ENCODE data around the gene LHFPL6.

LHFPL6 gene

GRCh38 chr13:39550931-39551330, 52.1 kb downstream of the LHFPL6 start:
- no peak for DNase-seq

DNA sequence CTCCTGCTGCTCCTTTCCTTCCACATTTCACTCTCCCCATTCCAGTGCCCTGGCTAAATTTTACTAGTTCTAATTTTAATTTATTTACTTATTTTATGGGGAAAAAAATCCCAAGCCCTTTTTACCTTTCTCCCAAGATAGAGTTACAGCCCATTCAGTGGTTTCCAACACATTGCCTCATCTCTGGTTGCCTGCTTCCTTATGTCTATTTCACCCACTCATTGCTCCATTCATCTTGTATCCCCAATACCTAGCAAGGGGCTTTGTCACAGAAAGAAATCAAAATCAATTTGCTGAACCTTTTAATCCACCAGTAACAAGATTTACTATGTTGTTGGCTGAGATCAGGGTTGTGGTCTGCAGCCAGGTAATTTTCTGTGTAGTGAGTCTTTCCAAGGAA, 55.9 kb downstream of the LHFPL6 start:
- DNase-seq: no peak

DNA sequence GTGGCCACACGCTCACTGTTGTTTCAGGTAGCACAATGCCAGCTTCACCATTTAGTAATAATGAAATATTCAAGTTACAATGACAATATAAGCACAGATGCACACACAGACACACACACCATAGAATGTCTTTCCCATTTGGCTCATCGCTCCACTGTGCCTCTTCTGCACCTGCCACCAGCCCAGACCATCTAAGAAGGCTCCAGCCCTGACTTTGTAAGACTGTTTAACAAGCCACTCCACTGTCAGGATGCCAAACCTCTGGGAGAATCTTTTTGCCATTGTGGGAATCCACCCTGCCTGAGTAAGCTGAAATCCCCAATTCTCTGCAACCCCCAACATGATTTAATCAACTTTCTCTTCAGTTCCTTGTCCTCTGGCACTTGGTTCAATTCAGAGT, 60.6 kb downstream of the LHFPL6 start:
- no peak for DNase-seq

DNA sequence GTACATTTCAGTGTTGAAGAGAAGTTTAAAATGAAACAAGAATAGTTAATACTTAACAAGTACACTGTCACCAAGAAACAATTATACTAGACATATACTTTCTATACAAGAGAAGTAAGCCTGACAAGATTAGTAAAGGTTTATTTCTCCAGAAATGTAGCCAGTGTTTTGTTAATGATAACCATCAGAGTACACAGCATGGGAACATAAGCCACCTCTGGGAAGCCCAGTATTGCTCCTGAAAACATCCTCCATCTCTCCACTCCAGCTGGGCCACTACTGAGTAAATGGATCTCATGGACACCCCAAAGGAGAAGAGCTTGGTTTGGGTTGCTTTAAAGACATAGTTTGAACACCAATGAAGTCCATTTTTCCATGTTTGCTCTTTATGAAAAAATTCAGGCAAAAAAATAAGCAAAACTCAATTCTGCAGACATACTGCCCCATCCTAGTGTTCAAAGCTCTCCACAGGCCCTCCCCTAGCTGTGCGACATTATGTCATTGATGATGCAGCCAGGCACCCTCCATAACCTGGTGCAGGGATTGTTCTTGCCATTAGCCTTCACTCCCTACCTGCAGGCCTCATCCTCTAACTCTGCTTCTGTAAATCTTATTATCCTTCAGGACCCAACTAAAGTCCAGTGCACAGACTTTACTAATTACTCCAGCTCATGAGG, 61.9 kb downstream of the LHFPL6 start:
- DNase-seq: no peak

DNA sequence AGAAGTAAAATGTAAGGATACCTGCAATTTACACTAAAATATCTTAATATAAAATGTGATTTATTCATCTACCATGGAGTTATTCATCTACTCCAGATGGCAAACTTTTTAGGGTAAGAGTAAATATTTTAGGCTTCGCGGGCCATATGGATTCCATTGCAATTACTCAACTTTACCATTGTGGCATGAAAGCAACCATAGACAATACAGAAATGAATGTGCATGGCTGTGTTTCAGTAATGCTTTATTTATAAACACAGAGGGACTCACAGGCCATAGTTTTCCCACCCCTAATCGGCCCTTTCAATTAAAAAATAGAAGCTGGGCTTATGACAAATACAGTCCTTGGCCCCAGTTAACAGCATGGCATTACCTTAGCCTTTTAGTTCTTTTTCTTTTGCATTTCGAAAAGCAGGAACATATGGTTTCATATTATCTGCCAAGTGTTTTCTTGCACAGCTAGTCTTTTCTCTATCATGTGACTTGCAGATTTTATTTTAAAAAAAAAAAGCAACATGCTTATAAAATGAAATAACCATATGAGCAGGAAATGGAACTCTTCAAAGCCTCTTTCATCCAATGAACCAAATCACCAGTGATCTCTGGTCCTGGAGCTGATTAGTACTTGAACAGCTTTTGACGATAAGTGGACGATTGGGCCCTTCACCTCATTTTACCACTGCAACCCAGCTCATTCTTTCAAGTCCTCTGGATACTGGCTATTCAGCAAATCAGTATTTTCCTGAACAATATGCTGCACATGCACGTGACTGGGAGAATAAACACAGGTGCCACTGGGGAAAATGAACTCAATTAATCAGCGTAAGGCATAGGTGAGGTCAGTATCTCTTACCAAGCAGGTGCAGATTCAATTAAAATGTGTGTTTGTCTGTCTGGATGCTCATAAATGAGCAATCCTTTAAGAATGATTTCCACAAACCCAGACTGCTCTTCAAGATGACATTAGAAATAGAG, 63.9 kb downstream of the LHFPL6 start:
- no peak for DNase-seq

GRCh38 chr13:39536906-39537305, 66.1 kb downstream of the LHFPL6 start:
- no peak for DNase-seq

GRCh38 chr13:39536274-39536673, 66.7 kb downstream of the LHFPL6 start:
- DNase-seq: no peak

DNA sequence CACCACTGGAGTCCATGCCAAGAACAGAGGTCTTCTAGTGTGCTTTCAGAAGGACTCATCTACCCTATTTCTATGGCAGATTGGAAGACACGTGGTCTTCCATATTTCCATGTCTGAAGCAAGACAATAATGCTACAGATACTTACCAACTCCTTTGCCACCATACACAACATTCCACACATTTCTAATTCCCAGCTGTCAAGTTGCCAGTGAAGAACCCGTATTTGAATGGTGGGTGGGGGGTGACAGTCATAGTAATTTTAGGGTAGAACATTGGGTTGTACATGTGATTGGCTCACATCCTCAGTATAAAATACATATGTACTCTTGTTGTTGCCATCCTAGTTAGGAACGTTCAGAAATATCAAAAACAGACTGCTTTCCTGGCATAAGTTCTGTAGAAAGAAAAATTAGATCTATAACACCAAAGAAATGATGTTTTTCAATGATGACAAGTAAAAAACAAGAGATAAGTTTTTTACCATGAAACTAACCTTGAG, 69.3 kb downstream of the LHFPL6 start:
- DNase-seq: no peak

DNA sequence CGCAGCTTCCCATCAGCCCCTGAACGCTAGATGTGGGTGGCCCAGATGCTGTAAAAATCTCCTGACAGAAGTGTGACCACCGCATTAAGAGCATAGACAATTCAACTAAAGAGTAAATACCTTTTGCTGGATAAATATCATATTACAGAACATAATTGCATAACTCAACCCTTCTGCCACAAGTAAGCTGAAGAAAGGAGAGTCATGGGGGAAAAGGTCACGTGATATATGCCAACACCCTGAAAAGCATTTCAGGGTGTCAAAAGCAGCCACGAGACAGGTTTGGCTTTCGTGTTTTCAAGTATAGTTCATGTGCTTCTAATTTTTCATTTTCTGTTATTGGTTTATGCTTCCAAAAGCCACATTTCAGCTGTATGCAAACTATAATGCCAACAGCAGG, 71.3 kb downstream of the LHFPL6 start:
- DNase-seq: no peak

DNA sequence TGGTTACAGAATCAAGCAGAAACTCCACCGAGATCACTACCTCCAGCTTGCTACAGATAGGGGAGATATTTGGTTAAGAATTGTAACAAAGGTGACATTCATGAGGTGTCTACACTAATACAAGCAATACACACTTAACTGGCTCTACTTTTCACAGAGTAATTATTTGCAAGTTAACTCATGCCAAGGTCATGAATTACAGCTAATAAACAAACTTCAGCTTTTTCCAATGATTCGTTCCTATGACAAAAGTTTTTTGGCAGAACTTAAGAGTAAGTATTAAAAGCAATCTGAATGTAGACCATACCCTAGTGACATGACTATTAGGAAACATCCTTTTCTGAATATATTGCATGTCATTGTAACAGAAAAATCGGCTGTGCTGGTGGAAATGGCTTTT, 72.1 kb downstream of the LHFPL6 start:
- DNase-seq: no peak

DNA sequence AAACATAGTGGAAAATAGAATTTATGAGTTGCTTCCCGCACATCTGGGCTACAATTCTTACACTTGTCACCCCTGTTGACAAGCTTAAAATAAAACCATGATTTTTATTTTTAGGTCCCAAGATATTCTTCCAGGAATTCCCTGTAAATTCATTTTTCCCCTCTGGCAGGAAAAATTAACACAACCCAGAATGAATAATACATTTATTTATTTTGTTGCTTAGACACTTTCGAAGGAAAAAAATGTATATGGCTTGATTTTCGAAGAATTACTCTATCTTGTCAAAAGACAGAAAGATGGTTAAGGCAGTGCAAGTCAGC, 74.4 kb downstream of the LHFPL6 start:
- DNase-seq: no peak

DNA sequence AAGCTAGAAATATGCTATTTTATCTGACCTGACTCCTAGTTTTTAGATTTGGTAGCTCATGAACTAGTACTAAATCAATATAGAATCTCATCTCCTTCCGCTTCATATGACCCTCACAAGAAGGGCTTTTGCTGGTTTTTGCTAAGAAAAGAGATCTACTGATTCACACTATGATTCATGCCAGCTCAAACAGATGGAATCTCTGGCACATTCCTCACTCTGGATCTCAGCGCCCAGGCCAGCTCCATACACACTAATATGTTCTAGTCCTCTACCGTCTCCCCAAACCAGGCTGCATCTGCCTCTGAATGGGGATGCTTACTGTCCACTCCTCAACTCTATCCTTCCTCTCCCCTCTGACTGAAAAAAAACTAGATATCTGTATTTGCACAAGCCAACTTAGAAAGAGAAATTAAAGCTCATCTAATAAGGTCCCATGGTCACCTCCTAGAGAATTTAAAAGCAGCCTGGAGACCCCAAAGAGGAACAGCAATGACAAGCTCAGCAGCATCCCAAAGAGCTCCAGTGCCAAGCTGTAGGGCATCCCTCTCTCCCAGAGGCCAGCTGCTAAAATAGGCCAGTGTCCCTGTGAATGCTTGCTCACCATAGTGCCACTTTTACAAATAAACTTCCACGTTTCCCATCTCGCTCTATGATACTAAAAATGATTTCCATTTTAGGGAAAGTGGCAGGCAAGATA, 74.9 kb downstream of the LHFPL6 start:
- DNase-seq: no peak

- DNase-seq: no peak
Measured at GRCh38 chr13:39527301-39527700, 75.7 kb downstream of the LHFPL6 start.

DNA sequence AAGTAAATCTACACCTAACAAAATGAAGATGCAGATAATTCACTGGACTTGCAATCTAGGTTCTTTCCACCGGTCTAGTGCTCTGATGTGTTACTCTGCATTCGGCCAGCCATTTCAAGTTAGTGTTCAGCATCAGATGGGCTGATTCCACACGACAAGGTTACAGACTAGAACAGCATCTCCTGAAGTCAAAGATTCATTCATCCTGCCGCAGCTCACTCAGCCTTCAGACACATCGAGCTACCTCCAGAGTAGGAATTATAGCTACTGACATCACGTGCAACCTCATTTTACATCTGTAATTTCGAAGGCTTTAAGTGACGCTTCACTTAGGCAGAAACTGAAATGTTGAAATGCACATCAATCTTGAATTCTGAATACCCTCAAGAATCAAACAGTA, 76.5 kb downstream of the LHFPL6 start:
- no peak for DNase-seq

GRCh38 chr13:39525506-39525905, 77.5 kb downstream of the LHFPL6 start:
- no peak for DNase-seq

GRCh38 chr13:39524795-39525194, 78.2 kb downstream of the LHFPL6 start:
- no peak for DNase-seq

GRCh38 chr13:39522329-39522728, 80.7 kb downstream of the LHFPL6 start:
- no peak for DNase-seq

- no peak for DNase-seq
Measured at GRCh38 chr13:39521701-39522100, 81.3 kb downstream of the LHFPL6 start.

GRCh38 chr13:39516096-39516495, 86.9 kb downstream of the LHFPL6 start:
- DNase-seq: no peak

DNA sequence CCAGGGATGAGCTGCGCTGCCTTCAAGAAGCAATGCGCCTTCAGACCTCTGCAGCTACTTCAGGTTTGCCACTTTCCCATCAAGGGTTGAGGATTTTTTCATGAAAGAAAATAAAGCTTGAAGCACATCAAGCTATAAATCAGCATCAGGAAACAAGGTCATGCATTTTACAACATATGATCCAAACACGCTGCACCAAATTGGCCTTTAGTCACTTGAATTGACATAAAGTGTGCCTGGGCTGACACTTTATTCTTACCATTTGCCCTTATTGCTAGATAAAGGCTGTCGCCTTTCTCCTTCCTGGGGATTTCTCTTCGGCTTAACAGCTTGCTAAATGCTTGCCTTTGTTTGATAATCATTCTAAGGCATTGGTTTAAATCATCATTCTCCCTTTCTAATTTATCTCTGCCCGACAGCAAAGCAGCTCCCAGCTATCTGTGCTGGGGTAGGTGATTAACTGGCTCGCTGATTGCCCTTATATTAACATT, 87.7 kb downstream of the LHFPL6 start:
- no peak for DNase-seq

- no peak for DNase-seq
Measured at GRCh38 chr13:39512687-39513086, 90.3 kb downstream of the LHFPL6 start.

- DNase-seq: no peak
Measured at GRCh38 chr13:39510316-39510695, 92.7 kb downstream of the LHFPL6 start.

DNA sequence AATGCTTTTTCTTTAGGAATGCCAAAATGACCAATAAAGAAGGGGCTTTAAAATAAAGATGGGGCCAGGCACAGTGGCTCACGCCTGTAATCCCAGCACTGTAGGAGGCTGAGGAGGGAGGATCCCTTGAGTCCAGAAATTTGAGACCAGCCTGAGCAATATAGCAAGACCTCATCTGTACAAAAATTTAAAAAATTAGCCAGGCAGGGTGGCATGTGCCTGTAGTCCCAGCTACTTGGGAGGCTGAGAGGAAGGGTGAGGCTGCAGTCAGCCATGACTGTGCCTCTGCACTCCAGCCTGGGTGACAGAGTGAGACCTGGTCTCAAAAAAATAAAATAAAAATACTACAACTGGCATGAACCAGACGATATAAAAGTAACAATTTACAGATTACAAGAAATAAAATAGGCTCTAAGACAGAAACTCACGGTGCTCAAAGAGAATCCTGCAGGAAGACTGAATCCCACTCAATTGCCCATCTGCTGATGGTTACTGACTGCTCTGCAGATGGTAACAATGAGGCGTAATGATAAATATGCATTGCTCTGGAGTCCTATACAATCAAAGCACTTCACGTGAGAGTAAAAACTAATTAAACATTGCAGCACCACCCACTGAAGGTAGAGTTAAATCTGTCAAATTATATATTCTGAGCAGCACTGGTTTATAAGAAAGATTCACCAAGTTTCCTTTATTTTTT, 93.2 kb downstream of the LHFPL6 start:
- no peak for DNase-seq
